ENCODE results near the gene TPST1. TPM values are rescaled to one million over a fixed set of nuclear protein-coding genes. Genes with fewer than 3 reads are reported as not detected.

TPST1 gene
- total and polyA plus RNA-seq, 2 of the 8 experiments (the other 6 are each of a cell fraction or from before 2014, with no cell fraction given) = 8.2 to 18.4 TPM

DNA sequence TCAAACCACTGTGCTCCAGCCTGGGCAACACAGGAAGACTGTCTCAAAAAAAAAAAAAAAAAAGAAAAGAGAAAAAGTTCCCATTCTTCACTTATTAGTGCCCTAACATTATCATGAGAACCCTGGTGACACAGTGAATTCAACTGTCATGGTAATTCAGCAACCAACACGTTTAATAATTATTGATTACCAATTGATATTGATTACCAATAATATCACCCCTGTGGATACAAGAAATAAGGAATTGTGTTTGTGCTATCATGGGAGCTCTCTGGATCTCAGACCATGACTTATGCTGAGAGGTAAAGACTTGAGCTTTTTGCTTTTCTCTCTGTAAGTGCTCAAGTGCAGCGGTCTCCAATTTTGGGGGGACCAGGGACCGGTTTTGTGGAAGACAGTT is 195.3 kb downstream of the TPST1 start:
- WGBS, 2 experiments (ENCODE audit: extremely low coverage in 1 of 2, insufficient coverage in 1 of 2, insufficient read length in 1 of 2, insufficient replicate concordance in 2 of 2, low coverage in 1 of 2, low lambda C conversion rate in 2 of 2, missing lambda C conversion rate in 1 of 2) = 96% methylated on average over 3 of the region's 3 CpGs; no CpG with 5 or more reads in 1 of the 2 experiments
- Histone ChIP-seq H3K23ac (ENCODE audit: insufficient read length) (no peak overlapping the region), H3K4ac (replicated peaks; ENCODE audit: insufficient read length, low read depth, low read length) (no peak overlapping the region), H3K9ac (replicated peaks in 1 of 4; ENCODE audit: extremely low read depth in 1 of 4, low read depth in 3 of 4, low read length in 3 of 4) (no peak overlapping the region), H3K27ac (ENCODE audit: low read depth, low read length) (no peak overlapping the region), H3K4me2 (ENCODE audit: insufficient read depth in 1 of 2, low read depth in 2 of 2, low read length in 2 of 2) (no peak overlapping the region), H3K36me3 (ENCODE audit: control insufficient read depth in 2 of 4, insufficient read depth in 4 of 4, low read length in 3 of 4) (no peaks in the 10 kb centered on the region), H4K20me1 (replicated peaks in 1 of 2; ENCODE audit: control insufficient read depth in 1 of 2, insufficient read depth in 2 of 2, low read length in 2 of 2) (no peaks in the 10 kb centered on the region), H2BK12ac (ENCODE audit: low read depth, low read length) (no peak overlapping the region), H2AFZ (ENCODE audit: low read length) (no peak overlapping the region), H3K23me2 (ENCODE audit: low read depth, low read length) (no peaks in the 10 kb centered on the region), H3K4me3 (ENCODE audit: extremely low read depth in 1 of 4, insufficient read depth in 2 of 4, low read depth in 3 of 4, low read length in 4 of 4) (no peak overlapping the region), H3K56ac (replicated peaks; ENCODE audit: insufficient read length, low read depth, low read length) (no peak overlapping the region), H3K27me3 (replicated peaks in 1 of 4; ENCODE audit: control insufficient read depth in 3 of 4, extremely low read depth in 1 of 4, insufficient read depth in 3 of 4, low read length in 3 of 4) (no peaks in the 10 kb centered on the region), H4K8ac (ENCODE audit: extremely low read depth, insufficient read depth, low read length) (no peak overlapping the region), H3K4me1 (replicated peaks in 1 of 4; ENCODE audit: control insufficient read depth in 3 of 4, insufficient read depth in 4 of 4, low read length in 3 of 4) (no peaks in the 10 kb centered on the region), H4K91ac (replicated peaks; ENCODE audit: insufficient read length, low read length) (no peak overlapping the region), H2BK5ac (ENCODE audit: low read depth, low read length) (no peak overlapping the region), H4K5ac (ENCODE audit: insufficient read length, low read depth, low read length) (no peak overlapping the region), H2BK20ac (ENCODE audit: low read length) (no peak overlapping the region), H3K79me1 (ENCODE audit: low read depth, low read length) (no peaks in the 10 kb centered on the region), H3K14ac (ENCODE audit: insufficient read length) (no peak overlapping the region), H2BK15ac (ENCODE audit: low read length) (no peak overlapping the region), H3K9me3 (ENCODE audit: insufficient read depth in 2 of 2, low read depth in 1 of 2, low read length in 1 of 2) (no peaks in the 10 kb centered on the region), H3K79me2 (ENCODE audit: control insufficient read depth in 1 of 2, insufficient read depth in 2 of 2, low read length in 2 of 2) (no peaks in the 10 kb centered on the region), H2AK5ac (ENCODE audit: low read depth, low read length) (no peak overlapping the region), H3K18ac (ENCODE audit: extremely low read depth, low read length) (no peak overlapping the region), H2BK120ac (replicated peaks; ENCODE audit: low read depth, low read length) (no peak overlapping the region)
- FAIRE-seq = no peak
- DNase-seq (ENCODE audit: low read depth in 1 of 2, low spot score in 2 of 2) = no peak
- CTCF ChIA-PET (ENCODE audit: partially characterized antibody) = no interaction called here
- POLR2A ChIA-PET (ENCODE audit: partially characterized antibody) = no interaction called here
- TF ChIP-seq, protein P1, sequence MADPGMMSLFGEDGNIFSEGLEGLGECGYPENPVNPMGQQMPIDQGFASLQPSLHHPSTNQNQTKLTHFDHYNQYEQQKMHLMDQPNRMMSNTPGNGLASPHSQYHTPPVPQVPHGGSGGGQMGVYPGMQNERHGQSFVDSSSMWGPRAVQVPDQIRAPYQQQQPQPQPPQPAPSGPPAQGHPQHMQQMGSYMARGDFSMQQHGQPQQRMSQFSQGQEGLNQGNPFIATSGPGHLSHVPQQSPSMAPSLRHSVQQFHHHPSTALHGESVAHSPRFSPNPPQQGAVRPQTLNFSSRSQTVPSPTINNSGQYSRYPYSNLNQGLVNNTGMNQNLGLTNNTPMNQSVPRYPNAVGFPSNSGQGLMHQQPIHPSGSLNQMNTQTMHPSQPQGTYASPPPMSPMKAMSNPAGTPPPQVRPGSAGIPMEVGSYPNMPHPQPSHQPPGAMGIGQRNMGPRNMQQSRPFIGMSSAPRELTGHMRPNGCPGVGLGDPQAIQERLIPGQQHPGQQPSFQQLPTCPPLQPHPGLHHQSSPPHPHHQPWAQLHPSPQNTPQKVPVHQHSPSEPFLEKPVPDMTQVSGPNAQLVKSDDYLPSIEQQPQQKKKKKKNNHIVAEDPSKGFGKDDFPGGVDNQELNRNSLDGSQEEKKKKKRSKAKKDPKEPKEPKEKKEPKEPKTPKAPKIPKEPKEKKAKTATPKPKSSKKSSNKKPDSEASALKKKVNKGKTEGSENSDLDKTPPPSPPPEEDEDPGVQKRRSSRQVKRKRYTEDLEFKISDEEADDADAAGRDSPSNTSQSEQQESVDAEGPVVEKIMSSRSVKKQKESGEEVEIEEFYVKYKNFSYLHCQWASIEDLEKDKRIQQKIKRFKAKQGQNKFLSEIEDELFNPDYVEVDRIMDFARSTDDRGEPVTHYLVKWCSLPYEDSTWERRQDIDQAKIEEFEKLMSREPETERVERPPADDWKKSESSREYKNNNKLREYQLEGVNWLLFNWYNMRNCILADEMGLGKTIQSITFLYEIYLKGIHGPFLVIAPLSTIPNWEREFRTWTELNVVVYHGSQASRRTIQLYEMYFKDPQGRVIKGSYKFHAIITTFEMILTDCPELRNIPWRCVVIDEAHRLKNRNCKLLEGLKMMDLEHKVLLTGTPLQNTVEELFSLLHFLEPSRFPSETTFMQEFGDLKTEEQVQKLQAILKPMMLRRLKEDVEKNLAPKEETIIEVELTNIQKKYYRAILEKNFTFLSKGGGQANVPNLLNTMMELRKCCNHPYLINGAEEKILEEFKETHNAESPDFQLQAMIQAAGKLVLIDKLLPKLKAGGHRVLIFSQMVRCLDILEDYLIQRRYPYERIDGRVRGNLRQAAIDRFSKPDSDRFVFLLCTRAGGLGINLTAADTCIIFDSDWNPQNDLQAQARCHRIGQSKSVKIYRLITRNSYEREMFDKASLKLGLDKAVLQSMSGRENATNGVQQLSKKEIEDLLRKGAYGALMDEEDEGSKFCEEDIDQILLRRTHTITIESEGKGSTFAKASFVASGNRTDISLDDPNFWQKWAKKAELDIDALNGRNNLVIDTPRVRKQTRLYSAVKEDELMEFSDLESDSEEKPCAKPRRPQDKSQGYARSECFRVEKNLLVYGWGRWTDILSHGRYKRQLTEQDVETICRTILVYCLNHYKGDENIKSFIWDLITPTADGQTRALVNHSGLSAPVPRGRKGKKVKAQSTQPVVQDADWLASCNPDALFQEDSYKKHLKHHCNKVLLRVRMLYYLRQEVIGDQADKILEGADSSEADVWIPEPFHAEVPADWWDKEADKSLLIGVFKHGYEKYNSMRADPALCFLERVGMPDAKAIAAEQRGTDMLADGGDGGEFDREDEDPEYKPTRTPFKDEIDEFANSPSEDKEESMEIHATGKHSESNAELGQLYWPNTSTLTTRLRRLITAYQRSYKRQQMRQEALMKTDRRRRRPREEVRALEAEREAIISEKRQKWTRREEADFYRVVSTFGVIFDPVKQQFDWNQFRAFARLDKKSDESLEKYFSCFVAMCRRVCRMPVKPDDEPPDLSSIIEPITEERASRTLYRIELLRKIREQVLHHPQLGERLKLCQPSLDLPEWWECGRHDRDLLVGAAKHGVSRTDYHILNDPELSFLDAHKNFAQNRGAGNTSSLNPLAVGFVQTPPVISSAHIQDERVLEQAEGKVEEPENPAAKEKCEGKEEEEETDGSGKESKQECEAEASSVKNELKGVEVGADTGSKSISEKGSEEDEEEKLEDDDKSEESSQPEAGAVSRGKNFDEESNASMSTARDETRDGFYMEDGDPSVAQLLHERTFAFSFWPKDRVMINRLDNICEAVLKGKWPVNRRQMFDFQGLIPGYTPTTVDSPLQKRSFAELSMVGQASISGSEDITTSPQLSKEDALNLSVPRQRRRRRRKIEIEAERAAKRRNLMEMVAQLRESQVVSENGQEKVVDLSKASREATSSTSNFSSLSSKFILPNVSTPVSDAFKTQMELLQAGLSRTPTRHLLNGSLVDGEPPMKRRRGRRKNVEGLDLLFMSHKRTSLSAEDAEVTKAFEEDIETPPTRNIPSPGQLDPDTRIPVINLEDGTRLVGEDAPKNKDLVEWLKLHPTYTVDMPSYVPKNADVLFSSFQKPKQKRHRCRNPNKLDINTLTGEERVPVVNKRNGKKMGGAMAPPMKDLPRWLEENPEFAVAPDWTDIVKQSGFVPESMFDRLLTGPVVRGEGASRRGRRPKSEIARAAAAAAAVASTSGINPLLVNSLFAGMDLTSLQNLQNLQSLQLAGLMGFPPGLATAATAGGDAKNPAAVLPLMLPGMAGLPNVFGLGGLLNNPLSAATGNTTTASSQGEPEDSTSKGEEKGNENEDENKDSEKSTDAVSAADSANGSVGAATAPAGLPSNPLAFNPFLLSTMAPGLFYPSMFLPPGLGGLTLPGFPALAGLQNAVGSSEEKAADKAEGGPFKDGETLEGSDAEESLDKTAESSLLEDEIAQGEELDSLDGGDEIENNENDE (IDR thresholded peaks at IDR 0.05; ENCODE audit: insufficient replicate concordance, low read length) = no peak

All from H1 (cell line).